OCI-LY7 (cell line): ENCODE measurements around the gene KMT2B. TPM values are rescaled to one million over a fixed set of nuclear protein-coding genes. Genes with fewer than 3 reads are reported as not detected.

ENCODE experiments used
- BruUV-seq: library from RNA; stranded (reverse); fragments of 400-500 nt; replicated peaks from 2 replicates; lab custom pipeline; 2021; lab: Mats Ljungman, UMichigan
- CTCF ChIA-PET: fragments of 300-600 bp; sonication (Branson Sonifier 250); formaldehyde crosslinking; loops from one replicate; lab custom pipeline; 2022; ENCODE audit warnings: antibody characterized with exemption; ENCODE audit not compliant: unreplicated experiment; lab: Charles Lee
- POLR2A ChIA-PET: fragments of 300-600 bp; sonication (Branson Sonifier 250); formaldehyde crosslinking; loops from one replicate; lab custom pipeline; 2022; ENCODE audit warnings: antibody characterized with exemption; lab: Charles Lee
- DNase-seq: peaks from one replicate; pipeline ENCODE4 v3.0.0-alpha.2; 2015; ENCODE audit warnings: low spot score
- H2AFZ ChIP-seq: fragments of 200-600 bp; sonication (generic), shearing (Covaris generic); 2 replicates; pipeline ENCODE4 v1.6.1; 2014; ENCODE audit warnings: mild to moderate bottlenecking, antibody characterized with exemption, low read length, moderate library complexity
- H3K27ac ChIP-seq: fragments of 200-600 bp; sonication (generic); 2 replicates; pipeline ENCODE4 v1.5.1; 2014; ENCODE audit warnings: mixed run types, low read depth, mild to moderate bottlenecking, moderate library complexity, low read length, inconsistent platforms; ENCODE audit not compliant: poor library complexity, severe bottlenecking
- H3K36me3 ChIP-seq: fragments of 200-600 bp; sonication (generic); 2 replicates; pipeline ENCODE4 v1.6.1; 2014; ENCODE audit warnings: mild to moderate bottlenecking, antibody characterized with exemption, low read length, moderate library complexity, mixed read lengths; ENCODE audit not compliant: insufficient read depth
- H3K4me1 ChIP-seq: fragments of 200-600 bp; sonication (generic); 2 replicates; pipeline ENCODE4 v1.5.1; 2014; ENCODE audit warnings: mild to moderate bottlenecking, low read length; ENCODE audit not compliant: insufficient read depth, poor library complexity, severe bottlenecking
- H3K4me2 ChIP-seq: fragments of 200-600 bp; sonication (generic); 2 replicates; pipeline ENCODE4 v1.6.1; 2014; ENCODE audit warnings: mild to moderate bottlenecking, low read length
- H3K4me3 ChIP-seq: fragments of 200-600 bp; sonication (generic); 2 replicates; pipeline ENCODE4 v1.5.1; 2014; ENCODE audit warnings: mild to moderate bottlenecking, low read depth, low read length; ENCODE audit not compliant: poor library complexity, severe bottlenecking
- H3K79me2 ChIP-seq: fragments of 200-600 bp; sonication (generic); 2 replicates; pipeline ENCODE4 v1.6.1; 2016; ENCODE audit warnings: low read depth, mild to moderate bottlenecking, low read length, moderate library complexity, mixed read lengths; ENCODE audit not compliant: insufficient read depth
- H3K9me2 ChIP-seq: fragments of 200-600 bp; sonication (generic); 2 replicates; pipeline ENCODE4 v1.6.1; 2016; ENCODE audit warnings: mild to moderate bottlenecking, low read length, mixed read lengths; ENCODE audit not compliant: insufficient read depth
- H3K9me3 ChIP-seq: fragments of 200-600 bp; sonication (generic); 2 replicates; pipeline ENCODE4 v1.6.1; 2014; ENCODE audit warnings: mild to moderate bottlenecking, mixed run types, low read length, mixed read lengths
- H4K20me1 ChIP-seq: fragments of 200-600 bp; sonication (generic); 2 replicates; pipeline ENCODE4 v1.6.1; 2014; ENCODE audit warnings: mild to moderate bottlenecking, antibody characterized with exemption, low read length, moderate library complexity, mixed read lengths; ENCODE audit not compliant: insufficient read depth
- CTCF ChIP-seq: fragments of 200-600 bp; sonication (generic); conservative IDR thresholded peaks from 2 replicates; pipeline ENCODE4 v1.5.1; 2014; ENCODE audit warnings: mild to moderate bottlenecking, antibody characterized with exemption, low read length, moderate library complexity, mixed read lengths
- EZH2phosphoT487 ChIP-seq: fragments of 200-600 bp; sonication (generic); IDR thresholded peaks from 2 replicates; pipeline ENCODE4 v1.6.1; 2018; ENCODE audit warnings: low read depth, borderline replicate concordance, mild to moderate bottlenecking, mixed run types, antibody characterized with exemption, low read length, moderate library complexity, mixed read lengths
- intact Hi-C: fragments of 100-400 bp; cut with micrococcal nuclease; formaldehyde crosslinking; loops from one replicate; pipeline ENCODE4 v1.10.0; 2022; ENCODE audit not compliant: unreplicated experiment
- total RNA-seq, 2 experiments: library from RNA; depleted of rRNA in 1 of 2; stranded (reverse); fragments of >200 nt in 1 of 2; shearing (Covaris generic) in 1 of 2; gene quantifications; 2 replicates each; pipeline ENCODE4 v1.2.3, GENCODE V29; 2014 to 2022

The KMT2B gene
- total RNA-seq, 2 experiments from 2014 or later: 25.2 to 56.2 TPM

GRCh38 chr19:35757749-35758608 is 40.2 kb downstream of the KMT2B start, which contains the start of gene PROSER3:
Gene PROSER3 (plus strand): TSS chr19:35758176. CDS start chr19:35758216, 40 bp downstream.
- H2AFZ ChIP-seq: peak within 1 kb of the TSS; percentile 84; the same call in 1 of the 2 replicates
- peak within 1 kb of the TSS; percentile 82 for H3K27ac ChIP-seq
- no peaks in the 10 kb centered on the region for H3K9me2 ChIP-seq
- H3K4me2 ChIP-seq: peak within 1 kb of the TSS; percentile 73
- no peaks in the 10 kb centered on the region for H4K20me1 ChIP-seq
- peaks cover 21% of the 10 kb centered on the region for H3K4me1 ChIP-seq
- peaks cover 13% of the 10 kb centered on the region; the same call in 1 of the 2 replicates for H3K79me2 ChIP-seq
- peak; percentile 99 for DNase-seq
- H3K9me3 ChIP-seq: 0 out of 2 replicates have a peak, but pooled peaks cover 8% of the 10 kb centered on the region
- TSS peak; percentile 86 for BruUV-seq
- H3K4me3 ChIP-seq: peak within 1 kb of the TSS; percentile 96
- ChIA-PET POLR2A (no interaction called here), CTCF (no interaction called here)
- peaks cover 30% of the 10 kb centered on the region for H3K36me3 ChIP-seq
- intact Hi-C loops: loop anchor here (1.0 to 5.0 kb wide), 4 partner anchors 10 to 173 kb away; partner anchors contain the start of genes HCST, KMT2B, LIN37 and NFKBID
- TF ChIP-seq EZH2phosphoT487 (no peak), CTCF (no peak)

GRCh38 chr19:35759697-35760096 is 41.9 kb downstream of the KMT2B start:
- Histone ChIP-seq H3K4me1 (peaks cover 21% of the 10 kb centered on the region), H3K36me3 (peaks cover 38% of the 10 kb centered on the region), H4K20me1 (no peaks in the 10 kb centered on the region), H3K27ac (no peak overlapping the region), H2AFZ (no peak overlapping the region), H3K9me2 (no peaks in the 10 kb centered on the region), H3K4me3 (no peak overlapping the region), H3K79me2 (peaks cover 13% of the 10 kb centered on the region; the same call in 1 of the 2 replicates), H3K4me2 (peak overlapping the region; percentile 73), H3K9me3 (0 out of 2 replicates have a peak, but pooled peaks cover 8% of the 10 kb centered on the region)
- no TSS peak for BruUV-seq
- ChIA-PET POLR2A (no interaction called here), CTCF (no interaction called here)
- no peak for TF ChIP-seq EZH2phosphoT487
- no peak for DNase-seq
- intact Hi-C loops: loop anchor here (5.0 kb wide), 2 partner anchors 42 to 143 kb away; partner anchors contain the start of genes HCST, KMT2B and NFKBID

GRCh38 chr19:35760711-35761349 is 43.0 kb downstream of the KMT2B start:
- Histone ChIP-seq H3K9me3 (0 out of 2 replicates have a peak, but pooled peaks cover 8% of the 10 kb centered on the region), H3K79me2 (peaks cover 13% of the 10 kb centered on the region; the same call in 1 of the 2 replicates), H3K4me2 (no peak overlapping the region), H2AFZ (no peak overlapping the region), H3K4me3 (no peak overlapping the region), H3K27ac (no peak overlapping the region), H3K36me3 (peaks cover 42% of the 10 kb centered on the region), H3K9me2 (no peaks in the 10 kb centered on the region), H4K20me1 (no peaks in the 10 kb centered on the region), H3K4me1 (peaks cover 21% of the 10 kb centered on the region)
- DNase-seq: no peak
- no TSS peak for BruUV-seq
- intact Hi-C loops: no loop called here
- POLR2A ChIA-PET: no interaction called here
- TF ChIP-seq EZH2phosphoT487 (no peak), CTCF (no peak)
- CTCF ChIA-PET: no interaction called here
